Measurements from ENCODE around the gene XRCC3.

DNA sequence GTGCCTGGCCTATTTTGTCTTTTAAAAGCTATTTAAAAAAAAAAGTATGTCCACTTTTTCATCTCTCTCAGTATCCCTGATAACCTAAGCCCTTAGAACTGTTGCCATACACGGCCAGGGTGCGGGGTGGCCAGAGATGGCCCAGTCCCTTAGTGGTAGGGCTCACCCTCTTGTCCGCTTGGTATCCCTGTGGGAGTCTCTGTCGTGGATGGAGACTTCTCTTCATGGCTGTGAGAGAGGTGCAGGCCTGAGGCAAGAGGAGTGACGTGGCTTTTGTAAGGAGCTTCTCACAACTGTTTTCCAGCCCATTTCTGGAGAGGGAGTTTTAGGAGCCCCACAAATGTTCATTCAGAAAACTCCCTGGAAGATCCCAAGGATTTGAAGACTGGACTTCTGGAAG, 26.8 kb downstream of the XRCC3 start:
- TF ChIP-seq, protein P1, sequence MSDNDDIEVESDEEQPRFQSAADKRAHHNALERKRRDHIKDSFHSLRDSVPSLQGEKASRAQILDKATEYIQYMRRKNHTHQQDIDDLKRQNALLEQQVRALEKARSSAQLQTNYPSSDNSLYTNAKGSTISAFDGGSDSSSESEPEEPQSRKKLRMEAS (IDR thresholded peaks at IDR 0.05; ENCODE audit: low read depth, low read length) = no peak
- TF ChIP-seq, protein P2, sequence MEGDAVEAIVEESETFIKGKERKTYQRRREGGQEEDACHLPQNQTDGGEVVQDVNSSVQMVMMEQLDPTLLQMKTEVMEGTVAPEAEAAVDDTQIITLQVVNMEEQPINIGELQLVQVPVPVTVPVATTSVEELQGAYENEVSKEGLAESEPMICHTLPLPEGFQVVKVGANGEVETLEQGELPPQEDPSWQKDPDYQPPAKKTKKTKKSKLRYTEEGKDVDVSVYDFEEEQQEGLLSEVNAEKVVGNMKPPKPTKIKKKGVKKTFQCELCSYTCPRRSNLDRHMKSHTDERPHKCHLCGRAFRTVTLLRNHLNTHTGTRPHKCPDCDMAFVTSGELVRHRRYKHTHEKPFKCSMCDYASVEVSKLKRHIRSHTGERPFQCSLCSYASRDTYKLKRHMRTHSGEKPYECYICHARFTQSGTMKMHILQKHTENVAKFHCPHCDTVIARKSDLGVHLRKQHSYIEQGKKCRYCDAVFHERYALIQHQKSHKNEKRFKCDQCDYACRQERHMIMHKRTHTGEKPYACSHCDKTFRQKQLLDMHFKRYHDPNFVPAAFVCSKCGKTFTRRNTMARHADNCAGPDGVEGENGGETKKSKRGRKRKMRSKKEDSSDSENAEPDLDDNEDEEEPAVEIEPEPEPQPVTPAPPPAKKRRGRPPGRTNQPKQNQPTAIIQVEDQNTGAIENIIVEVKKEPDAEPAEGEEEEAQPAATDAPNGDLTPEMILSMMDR (IDR thresholded peaks at IDR 0.05; ENCODE audit: low read depth, low read length) = no peak
- TF ChIP-seq POLR2A (IDR thresholded peaks at IDR 0.05; ENCODE audit: extremely low read depth, insufficient read length) = no peak

All from NB4 (cell line).